GM21717 (cell line): Measurements from ENCODE around the gene SLC2A11.
A peak's percentile ranks its signal among the peaks of the same experiment; 100 is the strongest.
"Not testable (repeated sequence)": the region's sequence is repeated elsewhere in the genome, so short reads cannot be mapped to it uniquely, and the experiment has no call there.

Source experiments
- ATAC-seq: cut with Tn5 transposase; IDR thresholded peaks from one replicate; pipeline ENCODE4 v1.9.1; 2021; ENCODE audit warnings: mild to moderate bottlenecking, moderate library complexity; ENCODE audit not compliant: unreplicated experiment

SLC2A11 gene

DNA sequence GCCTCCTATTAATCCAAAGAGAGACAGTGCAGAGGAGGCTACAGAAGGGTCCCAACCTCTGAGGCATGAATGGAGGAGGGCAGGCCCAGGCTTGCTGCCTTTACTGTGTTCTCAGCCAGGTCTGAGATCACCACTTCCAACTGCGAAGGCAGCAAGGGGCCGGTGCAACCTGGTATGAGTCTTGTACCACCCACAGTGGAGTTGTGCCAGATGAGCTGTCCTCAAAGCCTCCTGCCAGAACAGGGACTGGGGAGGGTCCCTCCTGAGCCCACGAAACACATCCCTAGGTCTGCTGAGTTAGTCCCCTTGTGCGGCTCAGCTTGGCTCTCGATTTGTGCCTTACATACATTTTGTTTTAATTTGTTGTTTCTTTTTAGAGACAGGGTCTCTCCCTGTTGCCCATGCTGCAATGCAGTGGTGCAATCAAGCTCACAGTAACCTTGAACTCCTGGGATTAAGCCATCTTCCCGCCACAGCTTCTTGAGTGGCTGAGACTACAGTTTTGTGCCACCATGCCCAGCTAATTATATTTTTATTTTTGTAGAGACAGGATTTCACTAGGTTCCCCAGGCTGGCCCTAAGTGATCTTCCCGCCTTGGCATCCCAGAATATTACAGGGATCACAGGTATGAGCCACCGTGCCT lies 45.8 kb downstream of the SLC2A11 start:
- no peak for ATAC-seq

DNA sequence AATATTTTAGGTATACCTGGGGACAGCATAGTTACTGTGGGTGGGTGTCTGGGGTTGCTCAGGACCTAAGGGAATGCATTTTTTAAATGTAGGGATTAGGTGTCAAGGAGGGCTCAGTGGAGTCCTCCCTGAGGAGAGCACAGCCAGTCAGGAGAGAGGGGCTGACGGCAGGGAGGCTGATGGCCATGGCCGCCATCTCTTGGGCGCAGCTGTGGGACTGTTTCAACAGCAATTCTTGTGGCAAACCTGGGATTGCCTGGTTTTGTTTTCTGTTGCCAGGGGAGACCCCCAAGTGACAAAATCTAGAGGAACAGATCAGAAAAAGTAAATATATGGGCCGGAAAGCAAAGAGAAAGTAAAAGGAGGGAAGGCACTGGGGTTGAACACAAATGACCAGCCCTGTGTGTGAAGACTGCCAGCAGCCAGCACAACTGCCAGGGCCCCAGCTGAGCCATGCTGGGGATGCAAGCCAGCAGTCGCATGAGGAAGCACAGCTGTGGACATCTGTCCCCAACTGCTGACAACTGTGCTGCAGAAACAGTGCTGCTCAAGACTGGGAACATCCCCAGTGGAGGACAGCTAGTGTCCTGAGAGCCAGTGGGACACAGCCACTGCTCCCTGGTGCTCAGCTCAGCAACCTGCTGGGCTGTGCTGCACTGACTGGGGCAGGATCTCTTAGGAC lies 47.0 kb downstream of the SLC2A11 start:
- no peak for ATAC-seq

DNA sequence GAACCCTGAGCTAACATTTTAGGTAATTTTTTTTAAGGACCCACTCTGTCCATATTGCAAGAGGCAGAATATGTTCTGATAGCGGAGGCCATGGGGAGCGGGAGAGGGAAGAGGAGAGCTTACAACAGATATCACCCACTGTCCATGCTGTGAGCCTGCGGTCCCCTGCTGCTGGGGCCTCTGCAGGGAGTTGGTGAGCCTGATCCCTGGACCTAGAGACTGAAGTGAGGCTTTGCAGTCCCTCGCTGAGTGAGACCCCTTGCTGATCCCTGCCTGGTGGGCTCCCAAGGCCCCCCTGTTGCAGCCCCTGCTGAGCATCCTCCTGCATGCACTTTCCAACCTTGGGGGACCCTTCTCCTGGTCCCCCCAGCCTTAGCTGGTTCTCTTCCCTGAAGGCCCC lies 49.0 kb downstream of the SLC2A11 start:
- ATAC-seq: no peak

DNA sequence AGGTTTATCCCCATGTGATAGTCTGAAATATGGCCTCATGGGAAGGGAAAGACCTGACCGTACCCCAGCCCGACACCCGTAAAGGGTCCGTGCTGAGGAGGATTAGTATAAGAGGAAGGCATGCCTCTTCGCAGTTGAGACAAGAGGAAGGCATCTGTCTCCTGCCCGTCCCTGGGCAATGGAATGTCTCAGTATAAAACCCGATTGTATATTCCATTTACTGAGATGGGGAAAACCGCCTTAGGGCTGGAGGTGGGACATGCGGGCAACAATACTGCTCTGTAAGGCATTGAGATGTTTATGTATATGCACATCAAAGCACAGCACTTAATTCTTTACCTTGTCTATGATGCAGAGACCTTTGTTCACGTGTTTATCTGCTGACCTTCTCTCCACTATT lies 49.7 kb downstream of the SLC2A11 start:
- not testable (repeated sequence) for ATAC-seq

DNA sequence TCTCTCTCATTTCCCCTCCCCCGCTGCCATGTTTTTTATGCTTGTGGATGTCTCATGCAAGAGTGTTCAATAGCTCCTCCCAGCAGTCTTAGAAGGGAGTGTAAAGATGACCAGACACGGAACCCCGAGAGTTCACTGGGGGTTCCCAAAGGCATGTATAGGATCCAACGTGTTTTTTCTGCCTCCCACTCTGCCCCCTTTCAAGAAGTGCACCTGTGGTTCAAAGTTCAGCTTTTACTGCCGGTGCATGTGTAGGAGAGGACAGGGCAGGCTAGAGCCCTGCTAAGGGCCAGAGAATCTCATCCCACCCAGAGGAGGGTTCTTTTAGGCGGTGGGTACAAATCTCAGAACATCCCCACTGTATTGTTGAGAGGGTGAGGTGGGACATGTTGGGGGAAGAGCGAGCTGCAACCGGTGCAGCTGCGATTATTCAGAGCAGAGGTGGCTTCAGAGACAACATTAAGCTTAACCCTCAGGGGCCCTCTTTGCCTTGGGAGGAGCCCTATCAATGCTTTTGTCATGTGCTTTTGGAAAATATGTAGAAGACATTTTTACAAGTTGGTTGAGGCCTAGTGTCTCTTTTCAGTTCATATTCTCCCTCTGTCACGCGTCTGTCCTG lies 51.0 kb downstream of the SLC2A11 start:
- ATAC-seq: no peak

DNA sequence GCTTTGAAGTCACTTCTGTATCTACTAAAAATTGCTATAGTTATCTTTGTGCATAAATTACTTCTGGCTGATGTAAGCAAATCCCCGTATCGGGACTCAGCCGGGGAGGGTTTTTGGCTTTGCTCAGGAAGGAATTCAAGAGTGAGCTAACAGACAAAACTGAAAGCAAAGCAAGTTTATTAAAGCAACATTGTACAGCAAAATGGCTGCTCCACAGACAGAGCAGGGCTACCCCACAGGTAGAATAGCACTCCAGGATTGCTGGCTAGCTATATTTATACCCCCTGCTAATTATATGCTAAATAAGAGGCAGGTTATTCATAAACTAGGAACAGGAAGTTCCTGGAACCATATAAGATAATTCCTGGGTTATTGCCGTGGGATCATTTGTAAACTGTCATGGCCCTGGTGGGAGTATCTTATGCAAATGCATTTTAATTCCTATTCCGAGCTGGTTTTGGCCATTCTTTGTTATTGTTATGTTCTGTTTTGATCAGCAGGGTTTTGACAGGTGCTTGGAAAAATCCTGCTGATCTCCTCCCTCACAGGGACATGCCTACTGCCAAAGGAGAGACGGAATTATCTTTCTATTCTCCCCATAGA lies 51.7 kb downstream of the SLC2A11 start:
- ATAC-seq: no peak

DNA sequence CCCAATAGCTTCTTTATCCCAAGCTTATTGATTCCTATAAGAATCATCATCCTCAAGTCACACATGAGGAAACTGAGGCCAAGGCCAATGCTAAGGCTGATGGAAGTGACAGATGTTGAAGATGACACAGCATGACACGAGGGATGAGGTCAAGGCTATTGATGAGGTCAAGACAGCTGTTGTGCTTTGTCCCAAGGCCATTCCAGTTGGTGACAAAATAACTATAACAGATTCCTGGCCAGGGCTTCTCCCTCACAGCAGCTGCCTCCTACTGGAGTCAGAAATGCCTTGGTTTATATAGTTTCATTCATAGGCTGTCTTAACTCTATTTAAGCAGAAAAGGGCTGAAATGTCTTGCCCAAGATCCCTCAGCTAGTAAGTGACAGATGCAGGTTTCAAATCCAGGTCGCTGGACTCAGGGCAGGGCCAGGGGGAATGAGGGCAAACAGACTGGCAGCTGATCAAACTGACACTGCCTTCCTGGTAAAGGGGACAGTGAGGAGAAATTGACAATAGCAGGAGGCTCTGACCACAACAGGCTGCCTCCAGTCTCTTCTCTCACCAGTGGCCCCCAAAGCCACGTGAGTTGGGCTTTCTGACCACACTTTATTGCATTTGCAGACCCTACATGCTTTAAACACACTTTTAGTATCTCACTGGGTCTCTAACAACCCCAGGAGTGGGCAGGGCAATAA lies 53.0 kb downstream of the SLC2A11 start:
- ATAC-seq: no peak

DNA sequence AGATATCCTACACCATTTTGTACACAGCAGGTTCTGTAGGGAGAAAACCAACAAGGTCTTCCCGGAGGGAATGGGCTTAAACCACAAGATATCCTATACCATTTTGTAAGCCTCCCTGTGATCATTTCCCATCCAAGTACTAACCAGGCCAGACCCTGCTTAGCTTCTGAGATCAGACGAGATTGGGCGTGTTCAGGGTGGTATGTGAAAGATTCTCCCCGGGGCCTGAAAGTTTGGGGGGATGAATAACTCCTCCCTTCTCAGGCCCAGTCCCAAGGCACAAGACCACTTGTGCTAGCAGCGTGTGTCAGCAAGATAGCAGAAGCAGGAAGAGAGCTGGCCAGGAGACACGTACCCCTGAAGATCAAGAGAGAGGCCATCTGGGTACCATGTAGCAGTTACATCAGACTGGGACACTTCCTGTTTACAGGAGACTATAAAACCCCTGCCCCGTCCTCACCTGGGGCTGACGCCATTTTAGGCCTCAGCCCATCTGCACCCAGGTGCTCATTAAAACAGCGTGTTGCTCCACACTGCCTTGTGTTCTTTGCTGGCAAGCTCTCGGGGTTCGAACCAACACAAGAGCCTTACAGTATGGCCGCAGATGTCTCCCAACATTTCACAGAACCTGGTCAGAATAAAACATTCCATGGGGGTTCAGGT lies 53.8 kb downstream of the SLC2A11 start:
- ATAC-seq: no peak

DNA sequence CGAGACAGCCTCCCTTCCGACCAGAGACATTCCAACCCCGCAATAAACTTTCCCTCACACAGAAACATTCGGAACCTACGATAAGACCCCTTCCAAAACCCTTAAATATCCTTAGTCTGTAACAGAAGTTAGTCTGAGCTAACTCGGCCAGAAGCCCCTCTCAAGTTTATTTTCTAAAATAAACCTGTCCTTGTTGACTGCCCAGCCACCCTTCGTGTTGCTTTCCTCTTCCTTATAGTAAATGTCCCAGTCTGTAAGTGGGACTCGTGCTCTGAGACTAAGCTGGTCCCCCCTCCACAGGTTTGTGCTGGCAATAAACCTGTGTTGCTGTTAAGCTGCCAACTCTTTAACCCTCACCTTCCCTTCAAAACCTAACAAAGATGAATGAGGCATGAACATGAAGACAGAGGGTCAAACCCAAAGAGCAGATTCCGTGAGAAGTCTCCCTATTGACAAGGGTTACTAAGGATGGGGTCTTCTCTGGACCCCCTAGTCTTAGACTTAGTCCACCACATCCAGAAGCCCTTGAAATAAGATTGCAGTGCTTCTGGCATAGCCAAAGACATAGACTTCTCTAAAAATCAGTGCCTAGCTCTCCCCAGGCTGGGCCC lies 54.7 kb downstream of the SLC2A11 start:
- ATAC-seq: no peak

DNA sequence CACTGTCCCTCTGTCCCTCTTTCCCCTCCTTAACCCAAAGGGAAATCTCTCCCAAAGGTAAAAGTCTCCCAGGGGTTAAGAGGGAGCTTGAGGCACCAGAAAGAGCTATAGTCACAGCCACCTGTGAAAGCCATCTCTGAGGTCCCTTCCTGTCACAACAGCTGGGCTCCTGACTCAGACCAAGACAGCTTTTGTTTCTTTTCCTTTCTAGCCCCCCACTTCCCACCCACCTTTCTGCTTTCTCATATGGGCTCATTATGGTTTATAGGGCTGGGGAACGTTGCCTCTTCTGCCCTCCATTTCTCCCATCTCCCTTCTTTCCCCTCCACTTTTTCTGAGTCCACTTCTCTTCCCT lies 55.6 kb downstream of the SLC2A11 start:
- peak; percentile 22 for ATAC-seq

DNA sequence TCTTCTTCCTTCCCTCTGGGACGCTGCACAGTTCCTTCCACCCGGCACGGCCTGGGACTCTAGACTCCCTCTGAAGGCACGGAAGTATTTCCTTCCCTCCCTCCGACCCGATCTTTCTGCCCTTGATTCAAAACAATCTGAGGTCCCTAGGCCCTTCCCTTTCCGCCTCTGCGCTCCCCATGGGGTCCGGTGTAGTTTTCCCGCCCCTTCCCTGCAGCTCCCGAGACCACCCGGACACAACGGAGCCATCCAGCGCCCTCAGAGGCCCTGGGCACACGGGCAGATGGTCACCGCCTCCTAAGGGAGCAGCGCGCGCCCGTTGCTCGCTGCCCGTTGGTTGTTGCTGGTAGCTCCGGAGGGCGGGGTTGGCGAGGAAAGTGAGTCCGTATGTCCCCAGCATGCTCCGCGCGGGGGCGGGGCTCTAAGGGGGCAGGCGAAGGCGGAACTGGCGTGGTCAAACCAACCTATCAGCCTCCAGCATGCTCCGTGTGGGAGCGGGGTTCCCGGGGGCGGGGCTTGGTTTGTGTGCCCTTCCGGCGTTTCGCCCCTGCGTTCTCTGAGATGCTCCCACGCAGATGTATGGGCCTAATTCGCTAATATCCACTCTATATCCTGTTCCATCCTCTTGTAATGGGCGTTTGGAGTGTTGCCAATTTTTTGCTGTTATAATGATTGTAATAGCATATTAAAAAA lies 56.1 kb downstream of the SLC2A11 start:
- ATAC-seq: peak; percentile 76

DNA sequence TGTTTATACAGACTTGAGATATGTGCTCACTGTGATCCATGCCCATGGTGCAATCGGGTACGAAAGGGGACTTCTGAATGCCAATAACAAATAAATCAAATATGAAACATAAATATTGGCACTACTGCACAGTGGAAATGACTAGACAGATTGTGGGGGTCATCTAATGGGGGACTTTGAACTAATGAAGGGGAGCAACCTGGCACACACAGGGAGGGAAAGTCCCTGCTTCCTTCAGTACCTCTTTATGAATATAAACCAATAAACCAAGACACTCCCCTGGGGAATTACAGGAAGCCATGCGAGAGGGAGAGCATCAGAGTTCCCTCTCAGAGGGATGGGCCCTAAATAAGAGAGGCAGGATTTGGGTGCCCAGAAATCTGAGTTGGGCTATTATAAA lies 57.6 kb downstream of the SLC2A11 start:
- no peak for ATAC-seq

DNA sequence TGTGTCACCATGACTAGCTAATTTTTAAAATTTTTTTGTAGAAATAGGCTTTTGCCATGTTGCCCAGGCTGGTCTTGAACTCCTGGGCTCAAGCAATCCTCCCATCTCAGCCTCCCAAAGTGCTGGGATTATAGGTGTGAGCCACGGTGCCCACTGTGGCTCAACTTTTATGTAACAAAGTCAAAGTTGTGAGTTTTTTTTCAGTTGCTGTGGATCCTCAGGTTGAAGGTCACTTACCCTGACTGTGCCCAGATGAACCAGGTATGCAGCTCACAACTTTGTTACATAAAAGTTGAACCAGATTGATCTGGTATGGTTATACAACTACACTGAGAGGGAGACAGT lies 62.6 kb downstream of the SLC2A11 start:
- ATAC-seq: not testable (repeated sequence)

DNA sequence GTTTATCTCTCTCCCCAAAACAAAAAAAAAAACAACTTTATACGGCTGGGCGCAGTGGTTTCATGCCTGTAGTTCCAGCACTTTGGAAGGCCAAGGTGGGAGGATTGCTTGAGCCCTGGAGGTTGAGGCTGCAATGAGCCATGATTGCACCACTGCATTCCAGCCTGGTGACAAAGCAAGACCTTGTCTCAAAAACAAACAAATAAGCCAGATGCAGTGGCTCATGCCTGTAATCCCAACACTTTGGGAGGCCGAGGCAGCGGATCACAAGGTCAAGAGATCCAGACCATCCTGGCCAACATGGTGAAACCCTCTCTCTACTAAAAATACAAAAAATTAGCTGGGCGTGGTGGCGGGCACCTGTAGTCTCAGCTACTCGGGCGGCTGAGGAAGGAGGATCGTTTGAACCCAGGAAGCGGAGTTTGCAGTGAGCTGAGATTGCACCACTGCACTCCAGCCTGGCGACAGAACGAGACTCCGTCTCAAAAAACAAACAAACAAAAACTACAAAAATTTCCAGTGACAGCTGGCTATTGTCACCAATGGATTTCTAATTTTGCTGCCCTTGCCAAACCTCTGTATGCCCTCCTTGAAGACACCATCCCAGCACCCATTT lies 64.0 kb downstream of the SLC2A11 start:
- ATAC-seq: not testable (repeated sequence)

DNA sequence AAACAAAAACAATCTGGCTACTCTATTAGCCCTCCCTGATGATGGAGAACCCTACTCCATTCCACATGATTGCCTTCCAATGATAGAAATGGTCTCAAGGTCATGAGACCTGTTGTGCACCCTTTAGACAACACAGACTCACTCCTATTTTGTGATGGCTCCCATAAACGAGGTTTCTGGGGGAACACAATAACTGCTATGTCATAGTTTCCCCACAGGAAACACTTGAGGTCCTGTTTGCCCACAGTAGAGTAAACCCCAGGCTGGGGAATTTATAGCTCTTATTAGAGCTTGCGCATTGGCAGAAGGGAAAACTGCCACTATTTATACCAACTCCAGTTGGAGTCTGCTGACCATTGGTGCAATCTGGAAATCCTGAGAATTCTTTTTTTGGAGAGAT lies 65.2 kb downstream of the SLC2A11 start:
- no peak for ATAC-seq

DNA sequence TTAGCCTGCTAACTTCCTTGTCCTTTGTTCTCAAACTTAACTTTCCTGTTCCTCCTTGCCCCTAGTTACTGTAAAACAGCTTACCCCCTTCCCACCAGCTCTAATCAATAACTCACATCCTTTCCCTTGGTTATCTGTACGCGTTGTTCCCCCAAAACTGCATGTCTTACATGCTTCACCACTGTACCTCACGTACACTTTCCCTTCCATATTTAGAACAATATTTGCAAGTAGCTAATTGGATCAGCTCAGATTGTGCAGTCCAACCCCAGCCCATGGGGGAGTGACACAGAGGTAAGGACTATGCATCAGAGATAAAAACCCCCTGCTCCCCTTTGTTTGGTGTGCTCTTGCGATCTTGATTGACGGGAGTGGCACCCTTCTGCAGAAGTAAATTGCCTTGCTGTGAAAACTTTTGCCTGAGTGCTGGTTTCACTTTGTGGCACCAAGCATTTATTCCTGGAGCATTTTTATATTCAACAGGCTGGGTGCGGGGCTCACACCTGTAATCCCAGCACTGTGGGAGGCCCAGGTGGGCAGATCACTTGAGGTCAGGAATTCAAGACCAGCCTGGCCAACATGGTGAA lies 67.4 kb downstream of the SLC2A11 start:
- ATAC-seq: no peak

DNA sequence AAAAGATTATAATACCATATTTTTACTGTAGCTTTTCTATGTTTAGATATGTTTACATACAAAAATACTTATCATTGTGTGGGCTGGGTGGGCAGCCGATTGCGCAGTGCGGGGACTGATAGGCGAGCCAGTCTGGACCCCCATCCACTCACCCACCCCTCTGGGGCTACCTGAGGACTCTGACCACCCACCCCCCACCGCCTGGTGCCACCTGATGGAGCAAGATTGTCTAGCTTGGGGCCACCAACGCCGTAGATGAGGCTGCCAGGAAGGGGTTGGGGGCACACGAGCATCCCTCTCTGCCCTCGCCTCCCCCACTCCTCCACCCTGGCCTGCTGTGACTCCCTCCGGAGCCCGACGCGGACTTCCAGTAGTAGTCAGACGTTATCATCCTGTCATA lies 68.9 kb downstream of the SLC2A11 start:
- no peak for ATAC-seq
